Mesothelial cell of epicardium (in vitro differentiated cells): ENCODE measurements around the gene PLPPR3. TPM values are rescaled to one million over a fixed set of nuclear protein-coding genes. Genes with fewer than 3 reads are reported as not detected.

Source experiments
- DNase-seq, 2 experiments: peaks; one replicate each; pipeline ENCODE4 v3.0.0; 2021; ENCODE audit warnings: low spot score in 2 of 2; ENCODE audit not compliant: unreplicated experiment in 2 of 2
- H3K27ac Mint-ChIP-seq: 2 replicates; pipeline ENCODE4 v1.8.0; 2021; ENCODE audit warnings: mixed read lengths
- H3K27me3 Mint-ChIP-seq: 2 replicates; pipeline ENCODE4 v1.8.0; 2021; ENCODE audit warnings: low read depth, mixed read lengths
- H3K36me3 Mint-ChIP-seq: 2 replicates; pipeline ENCODE4 v1.8.0; 2021; ENCODE audit warnings: mixed read lengths
- H3K4me1 Mint-ChIP-seq: 2 replicates; pipeline ENCODE4 v1.8.0; 2021; ENCODE audit warnings: mixed read lengths
- H3K4me3 Mint-ChIP-seq: 2 replicates; pipeline ENCODE4 v1.8.0; 2021; ENCODE audit warnings: mild to moderate bottlenecking, moderate library complexity, mixed read lengths
- H3K9me3 Mint-ChIP-seq: 2 replicates; pipeline ENCODE4 v1.8.0; 2021; ENCODE audit warnings: mixed read lengths
- total RNA-seq: library from RNA; stranded (reverse); gene quantifications from 3 replicates; pipeline ENCODE4 v1.2.1, GENCODE V29; 2021
- TF ChIP-seq, protein P1 (sequence below): fragments of 200-600 bp; sonication (generic); IDR thresholded peaks from one replicate; pipeline ENCODE4 v1.5.0; 2021; ENCODE audit warnings: antibody characterized with exemption; ENCODE audit not compliant: unreplicated experiment

PLPPR3 gene, protein sequence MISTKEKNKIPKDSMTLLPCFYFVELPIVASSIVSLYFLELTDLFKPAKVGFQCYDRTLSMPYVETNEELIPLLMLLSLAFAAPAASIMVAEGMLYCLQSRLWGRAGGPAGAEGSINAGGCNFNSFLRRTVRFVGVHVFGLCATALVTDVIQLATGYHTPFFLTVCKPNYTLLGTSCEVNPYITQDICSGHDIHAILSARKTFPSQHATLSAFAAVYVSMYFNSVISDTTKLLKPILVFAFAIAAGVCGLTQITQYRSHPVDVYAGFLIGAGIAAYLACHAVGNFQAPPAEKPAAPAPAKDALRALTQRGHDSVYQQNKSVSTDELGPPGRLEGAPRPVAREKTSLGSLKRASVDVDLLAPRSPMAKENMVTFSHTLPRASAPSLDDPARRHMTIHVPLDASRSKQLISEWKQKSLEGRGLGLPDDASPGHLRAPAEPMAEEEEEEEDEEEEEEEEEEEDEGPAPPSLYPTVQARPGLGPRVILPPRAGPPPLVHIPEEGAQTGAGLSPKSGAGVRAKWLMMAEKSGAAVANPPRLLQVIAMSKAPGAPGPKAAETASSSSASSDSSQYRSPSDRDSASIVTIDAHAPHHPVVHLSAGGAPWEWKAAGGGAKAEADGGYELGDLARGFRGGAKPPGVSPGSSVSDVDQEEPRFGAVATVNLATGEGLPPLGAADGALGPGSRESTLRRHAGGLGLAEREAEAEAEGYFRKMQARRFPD
- 140 to 162 TPM (median 152 TPM) in 3 replicates for total RNA-seq

DNA sequence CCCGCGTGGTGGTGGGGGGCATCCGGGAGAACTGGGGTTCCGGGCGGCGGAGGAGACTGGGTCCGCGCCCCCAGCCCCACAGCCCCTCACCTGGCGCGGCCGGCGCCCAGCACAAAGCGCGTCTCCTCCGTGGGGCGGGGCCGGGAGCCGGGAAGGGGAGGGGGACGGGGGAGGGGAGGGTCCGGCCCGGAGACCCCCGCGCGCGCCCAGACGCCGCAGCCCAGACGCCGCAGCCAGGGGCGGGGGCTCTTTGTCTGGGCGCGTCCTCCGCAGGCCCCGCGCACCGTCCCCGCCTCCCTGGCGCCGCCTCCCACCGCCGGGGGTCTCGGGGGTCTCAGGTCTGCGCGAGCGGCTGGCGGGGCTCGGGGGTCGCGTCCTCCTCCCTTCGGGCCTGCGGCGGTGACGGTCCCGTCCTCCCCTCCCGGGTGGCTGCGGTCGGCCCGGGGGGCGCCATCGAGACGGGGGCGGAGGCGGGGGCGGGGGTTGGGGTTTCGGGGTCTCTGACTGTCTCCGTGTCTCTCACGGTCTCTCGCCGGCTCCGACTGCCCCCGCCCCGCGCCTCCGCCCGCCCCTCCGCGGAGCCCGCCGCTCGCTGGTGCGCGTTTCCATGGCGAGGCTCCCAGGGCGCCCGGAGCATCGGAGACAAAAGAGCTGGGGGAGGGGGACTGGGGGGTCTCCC lies at the start of gene PLPPR3:
Gene PLPPR3, minus strand, starts transcription at position 131 of the 679 bp plus-strand sequence. CDS start 396 bp downstream, outside the sequence.
- TF ChIP-seq, protein P1, sequence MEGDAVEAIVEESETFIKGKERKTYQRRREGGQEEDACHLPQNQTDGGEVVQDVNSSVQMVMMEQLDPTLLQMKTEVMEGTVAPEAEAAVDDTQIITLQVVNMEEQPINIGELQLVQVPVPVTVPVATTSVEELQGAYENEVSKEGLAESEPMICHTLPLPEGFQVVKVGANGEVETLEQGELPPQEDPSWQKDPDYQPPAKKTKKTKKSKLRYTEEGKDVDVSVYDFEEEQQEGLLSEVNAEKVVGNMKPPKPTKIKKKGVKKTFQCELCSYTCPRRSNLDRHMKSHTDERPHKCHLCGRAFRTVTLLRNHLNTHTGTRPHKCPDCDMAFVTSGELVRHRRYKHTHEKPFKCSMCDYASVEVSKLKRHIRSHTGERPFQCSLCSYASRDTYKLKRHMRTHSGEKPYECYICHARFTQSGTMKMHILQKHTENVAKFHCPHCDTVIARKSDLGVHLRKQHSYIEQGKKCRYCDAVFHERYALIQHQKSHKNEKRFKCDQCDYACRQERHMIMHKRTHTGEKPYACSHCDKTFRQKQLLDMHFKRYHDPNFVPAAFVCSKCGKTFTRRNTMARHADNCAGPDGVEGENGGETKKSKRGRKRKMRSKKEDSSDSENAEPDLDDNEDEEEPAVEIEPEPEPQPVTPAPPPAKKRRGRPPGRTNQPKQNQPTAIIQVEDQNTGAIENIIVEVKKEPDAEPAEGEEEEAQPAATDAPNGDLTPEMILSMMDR: no peak
- Mint-ChIP-seq H3K27ac (peak within 1 kb of the TSS; percentile 56), H3K4me1 (peaks cover 6% of the 10 kb centered on the region), H3K4me3 (peak within 1 kb of the TSS; percentile 70), H3K27me3 (no peaks in the 10 kb centered on the region), H3K9me3 (no peaks in the 10 kb centered on the region), H3K36me3 (peaks cover under 1% of the 10 kb centered on the region)
- peak in 1 of 2 experiments; percentile 69 for DNase-seq

DNA sequence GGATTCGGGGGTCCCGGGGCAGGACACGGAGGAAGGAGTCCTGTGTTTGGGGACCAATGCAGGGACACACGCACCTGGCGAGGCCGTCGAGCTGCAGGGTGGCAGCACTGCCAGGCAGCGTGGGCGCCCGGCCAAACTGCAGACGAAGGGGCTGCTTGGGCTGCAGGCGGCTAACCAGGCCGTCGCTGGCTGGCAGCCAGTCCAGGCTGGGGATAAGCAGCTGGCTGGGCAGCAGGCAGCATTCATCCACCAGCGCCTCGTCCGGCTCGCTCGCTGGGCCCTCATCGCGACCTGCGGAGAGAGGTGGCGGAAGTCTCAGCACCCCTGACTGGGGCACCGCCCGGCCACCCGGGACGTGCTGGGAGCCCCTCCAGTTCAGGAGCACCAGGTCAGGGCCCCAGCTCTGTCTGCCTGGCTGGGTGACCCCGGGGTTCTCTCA lies 49.2 kb upstream of the PLPPR3 start:
- TF ChIP-seq, protein P1: no peak
- Mint-ChIP-seq H3K27ac (no peak overlapping the region), H3K4me1 (peaks cover 2% of the 10 kb centered on the region), H3K4me3 (no peak overlapping the region), H3K27me3 (peaks cover 2% of the 10 kb centered on the region), H3K36me3 (peaks cover 16% of the 10 kb centered on the region), H3K9me3 (no peaks in the 10 kb centered on the region)
- DNase-seq: no peak

DNA sequence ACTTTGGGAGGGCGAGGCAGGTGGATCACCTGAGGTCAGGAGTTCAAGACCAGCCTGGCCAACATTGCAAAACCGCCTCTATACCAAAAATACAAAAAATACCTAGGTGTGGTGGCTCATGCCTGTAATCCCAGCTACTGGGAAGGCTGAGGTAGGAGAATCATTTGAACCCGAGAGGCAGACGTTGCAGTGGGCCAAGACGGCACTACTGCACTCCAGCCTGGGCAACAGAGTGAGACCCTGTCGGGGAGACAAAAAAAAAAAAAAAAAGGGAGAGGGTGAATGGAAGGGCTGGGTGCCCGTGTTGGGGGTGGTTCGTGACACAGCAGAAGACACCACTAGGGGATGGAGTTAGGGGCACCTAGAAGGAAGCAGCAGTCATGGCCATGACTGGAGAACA lies 48.6 kb upstream of the PLPPR3 start:
- H3K27ac Mint-ChIP-seq: peak overlapping the region; percentile 60
- TF ChIP-seq, protein P1: no peak
- H3K4me3 Mint-ChIP-seq: no peak overlapping the region
- peaks cover 2% of the 10 kb centered on the region for H3K27me3 Mint-ChIP-seq
- no peak for DNase-seq
- peaks cover 16% of the 10 kb centered on the region for H3K36me3 Mint-ChIP-seq
- H3K4me1 Mint-ChIP-seq: peaks cover 2% of the 10 kb centered on the region
- H3K9me3 Mint-ChIP-seq: no peaks in the 10 kb centered on the region

DNA sequence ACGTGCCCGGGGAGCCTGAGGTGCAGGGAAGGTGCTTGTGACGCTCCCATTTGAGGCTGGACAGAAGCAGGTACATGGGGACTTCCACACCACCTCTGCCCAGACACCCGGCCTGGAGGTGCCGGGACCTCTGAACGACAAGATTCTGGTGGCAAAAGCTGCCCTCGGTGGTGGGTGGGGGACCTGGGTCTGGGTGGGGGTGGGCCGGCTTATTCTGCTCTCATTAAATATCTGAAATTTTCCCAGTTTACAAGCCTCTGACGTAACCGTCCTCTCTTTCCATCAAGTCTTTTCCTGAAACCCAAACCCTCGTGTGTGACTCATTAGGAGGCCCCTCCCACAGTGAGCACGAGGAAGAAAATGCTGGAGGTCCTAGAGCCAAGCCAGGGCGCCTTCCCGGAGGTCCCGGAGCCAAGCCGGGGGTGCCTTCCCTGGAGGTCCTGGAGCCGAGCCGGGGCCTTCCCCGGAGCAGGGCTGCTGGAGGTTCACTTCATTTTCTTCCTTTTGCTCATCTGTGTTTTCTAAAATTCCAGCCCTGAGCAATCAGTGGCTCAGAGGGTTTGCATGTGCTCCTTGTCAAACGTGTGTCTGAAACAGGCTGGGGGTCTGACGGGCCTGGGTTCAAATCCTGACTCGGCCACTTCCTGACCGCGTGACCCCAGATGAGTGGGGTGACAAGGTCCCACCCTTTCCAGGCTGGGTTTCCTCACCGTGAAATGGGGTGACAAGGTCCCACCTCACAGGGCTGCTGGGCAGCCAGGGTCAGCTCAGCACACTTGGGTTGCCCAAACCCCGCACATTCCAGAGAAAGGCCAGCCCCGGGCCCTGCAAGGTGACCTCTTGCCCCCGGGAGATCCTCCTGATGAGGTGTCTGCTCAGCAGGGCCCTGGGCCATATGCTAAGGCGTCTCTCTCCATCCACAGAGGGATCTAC lies 47.8 kb upstream of the PLPPR3 start:
- Mint-ChIP-seq H3K9me3 (no peaks in the 10 kb centered on the region), H3K4me1 (peaks cover 2% of the 10 kb centered on the region), H3K27ac (no peak overlapping the region), H3K36me3 (peaks cover 19% of the 10 kb centered on the region), H3K27me3 (peaks cover 2% of the 10 kb centered on the region), H3K4me3 (no peak overlapping the region)
- DNase-seq: no peak
- TF ChIP-seq, protein P1: no peak
